LNCaP clone FGC (cell line): Measurements from ENCODE around the gene SLC17A4.

Source experiments
- DNase-seq: peaks from one replicate; pipeline ENCODE4 v3.0.0-alpha.2; 2011; ENCODE audit warnings: low read depth
- H3K4me3 ChIP-seq: 2 replicates; pipeline ENCODE4 v1.5.1; 2011; ENCODE audit warnings: mild to moderate bottlenecking, low read depth, low read length, control low read depth
- TF ChIP-seq, protein P1 (sequence below): IDR thresholded peaks from 2 replicates; pipeline ENCODE4 v1.5.1; 2012; ENCODE audit warnings: mild to moderate bottlenecking; ENCODE audit not compliant: control insufficient read depth, insufficient read depth; ENCODE audit errors: extremely low read depth

SLC17A4 gene

GRCh38 chr6:25749837-25750236 lies 4.7 kb upstream of the SLC17A4 start:
- TF ChIP-seq, protein P1, sequence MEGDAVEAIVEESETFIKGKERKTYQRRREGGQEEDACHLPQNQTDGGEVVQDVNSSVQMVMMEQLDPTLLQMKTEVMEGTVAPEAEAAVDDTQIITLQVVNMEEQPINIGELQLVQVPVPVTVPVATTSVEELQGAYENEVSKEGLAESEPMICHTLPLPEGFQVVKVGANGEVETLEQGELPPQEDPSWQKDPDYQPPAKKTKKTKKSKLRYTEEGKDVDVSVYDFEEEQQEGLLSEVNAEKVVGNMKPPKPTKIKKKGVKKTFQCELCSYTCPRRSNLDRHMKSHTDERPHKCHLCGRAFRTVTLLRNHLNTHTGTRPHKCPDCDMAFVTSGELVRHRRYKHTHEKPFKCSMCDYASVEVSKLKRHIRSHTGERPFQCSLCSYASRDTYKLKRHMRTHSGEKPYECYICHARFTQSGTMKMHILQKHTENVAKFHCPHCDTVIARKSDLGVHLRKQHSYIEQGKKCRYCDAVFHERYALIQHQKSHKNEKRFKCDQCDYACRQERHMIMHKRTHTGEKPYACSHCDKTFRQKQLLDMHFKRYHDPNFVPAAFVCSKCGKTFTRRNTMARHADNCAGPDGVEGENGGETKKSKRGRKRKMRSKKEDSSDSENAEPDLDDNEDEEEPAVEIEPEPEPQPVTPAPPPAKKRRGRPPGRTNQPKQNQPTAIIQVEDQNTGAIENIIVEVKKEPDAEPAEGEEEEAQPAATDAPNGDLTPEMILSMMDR: no peak
- DNase-seq: no peak
- no peak overlapping the region for H3K4me3 ChIP-seq

- TF ChIP-seq, protein P1: no peak
- H3K4me3 ChIP-seq: no peak overlapping the region
- no peak for DNase-seq
Observed at GRCh38 chr6:25750906-25751305, 3.6 kb upstream of the SLC17A4 start.

DNA sequence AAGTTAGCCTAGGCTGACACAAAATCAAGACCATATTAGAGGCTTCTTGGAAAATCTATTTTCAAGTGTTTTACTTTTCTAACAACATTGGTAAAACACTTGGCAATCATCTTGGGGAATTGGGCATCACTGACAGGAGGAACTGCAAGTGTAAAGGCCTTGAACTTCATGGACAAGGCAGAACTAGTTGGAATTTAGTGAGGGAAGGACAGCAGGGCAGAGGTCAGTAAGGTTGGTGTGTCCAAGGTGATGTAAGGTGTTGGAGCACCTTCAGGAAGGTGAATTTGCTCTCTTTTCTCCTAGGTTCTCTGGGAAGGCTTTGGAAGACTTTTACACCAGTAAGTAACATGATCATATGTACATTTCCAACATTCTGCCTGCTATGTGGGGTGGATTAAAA lies 1.5 kb upstream of the SLC17A4 start:
- no peak for DNase-seq
- no peak overlapping the region for H3K4me3 ChIP-seq
- TF ChIP-seq, protein P1: no peak

- DNase-seq: no peak
- no peak overlapping the region for H3K4me3 ChIP-seq
- TF ChIP-seq, protein P1: no peak
Observed at GRCh38 chr6:25755483-25755882, 941 bp downstream of the SLC17A4 start.

GRCh38 chr6:25756382-25757363 lies 2.1 kb downstream of the SLC17A4 start:
- no peak overlapping the region for H3K4me3 ChIP-seq
- TF ChIP-seq, protein P1: no peak
- no peak for DNase-seq

DNA sequence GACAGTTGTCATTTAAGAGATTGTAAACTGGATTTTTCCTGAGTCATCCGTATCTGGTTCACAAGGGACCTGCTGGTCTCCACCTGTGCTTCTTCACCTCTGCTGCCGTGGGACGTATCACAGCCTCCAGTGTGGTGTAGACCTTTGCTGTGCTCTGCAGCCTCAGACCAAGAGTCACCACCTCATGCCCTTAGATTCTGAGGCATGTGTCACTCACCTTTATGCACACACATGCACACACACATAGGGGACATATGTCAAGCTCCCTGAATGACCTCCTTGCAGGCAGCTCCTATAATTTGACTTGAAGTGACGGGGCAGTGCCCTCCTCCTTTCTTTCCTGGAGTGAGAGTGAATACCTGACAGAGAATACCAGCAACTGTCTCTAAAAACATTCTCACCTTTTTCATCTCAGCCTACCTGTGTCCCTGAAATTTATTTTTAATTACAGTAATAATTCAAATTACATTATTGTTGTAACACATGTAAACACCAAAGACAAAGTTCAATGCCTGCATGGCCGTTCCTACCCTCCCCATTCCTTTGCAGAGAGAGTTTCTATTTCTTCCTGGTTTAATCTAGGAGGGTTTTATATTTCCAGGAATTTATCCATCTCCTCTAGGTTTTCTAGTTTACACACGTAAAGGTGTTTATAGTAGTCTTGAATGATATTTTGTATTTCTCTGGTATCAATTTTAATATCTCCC lies 3.5 kb downstream of the SLC17A4 start:
- no peak overlapping the region for H3K4me3 ChIP-seq
- no peak for DNase-seq
- TF ChIP-seq, protein P1: no peak
